GM23248 (cell line): ENCODE results near the gene ADAMTS17. TPM values are rescaled to one million over a fixed set of nuclear protein-coding genes. Genes with fewer than 3 reads are reported as not detected.

Source experiments
- DNase-seq: peaks from one replicate; pipeline ENCODE4 v3.0.0-alpha.2; 2015
- H2AFZ ChIP-seq: fragments of 200-600 bp; sonication (generic); 2 replicates; pipeline ENCODE4 v1.6.1; 2016; ENCODE audit warnings: antibody characterized with exemption
- H3F3A ChIP-seq: fragments of 200-600 bp; sonication (generic); 2 replicates; pipeline ENCODE4 v1.6.1; 2016; ENCODE audit warnings: mild to moderate bottlenecking, antibody characterized with exemption, mixed run types; ENCODE audit not compliant: insufficient read depth
- H3K27ac ChIP-seq: fragments of 200-600 bp; sonication (generic); 2 replicates; pipeline ENCODE4 v1.5.1; 2016; ENCODE audit warnings: mild to moderate bottlenecking
- H3K27me3 ChIP-seq: fragments of 200-600 bp; sonication (generic); replicated peaks from 2 replicates; pipeline ENCODE4 v1.6.1; 2016; ENCODE audit warnings: mild to moderate bottlenecking; ENCODE audit not compliant: insufficient read depth
- H3K36me3 ChIP-seq: fragments of 200-600 bp; sonication (generic); 2 replicates; pipeline ENCODE4 v1.6.1; 2016; ENCODE audit warnings: low read depth, mild to moderate bottlenecking
- H3K4me1 ChIP-seq: fragments of 200-600 bp; sonication (generic); 2 replicates; pipeline ENCODE4 v1.6.1; 2016; ENCODE audit warnings: mild to moderate bottlenecking; ENCODE audit not compliant: insufficient read depth
- H3K4me2 ChIP-seq: fragments of 200-600 bp; sonication (generic); one replicate; pipeline ENCODE4 v1.6.1; 2016; ENCODE audit warnings: mild to moderate bottlenecking; ENCODE audit not compliant: unreplicated experiment
- H3K4me3 ChIP-seq: fragments of 200-600 bp; sonication (generic); 2 replicates; pipeline ENCODE4 v1.5.1; 2016; ENCODE audit warnings: mild to moderate bottlenecking
- H3K79me2 ChIP-seq: fragments of 200-600 bp; sonication (generic); 2 replicates; pipeline ENCODE4 v1.6.1; 2016; ENCODE audit warnings: mild to moderate bottlenecking; ENCODE audit not compliant: insufficient read depth
- H3K9ac ChIP-seq: fragments of 200-600 bp; sonication (generic); 2 replicates; pipeline ENCODE4 v1.6.1; 2016; ENCODE audit warnings: mild to moderate bottlenecking
- H3K9me2 ChIP-seq: fragments of 200-600 bp; sonication (generic); 2 replicates; pipeline ENCODE4 v1.6.1; 2016; ENCODE audit warnings: mixed run types, mild to moderate bottlenecking, moderate library complexity; ENCODE audit not compliant: insufficient read depth
- H3K9me3 ChIP-seq: fragments of 200-600 bp; sonication (generic); one replicate; pipeline ENCODE4 v1.6.1; 2017; ENCODE audit warnings: low read depth
- H4K20me1 ChIP-seq: fragments of 200-600 bp; sonication (generic); 2 replicates; pipeline ENCODE4 v1.6.0; 2016; ENCODE audit not compliant: insufficient read depth
- EZH2 ChIP-seq: fragments of 200-600 bp; sonication (generic); IDR thresholded peaks from 2 replicates; pipeline ENCODE4 v1.6.1; 2018; ENCODE audit warnings: antibody characterized with exemption, mild to moderate bottlenecking; ENCODE audit not compliant: insufficient read depth, poor library complexity, severe bottlenecking
- EZH2phosphoT487 ChIP-seq: fragments of 200-600 bp; sonication (generic); IDR thresholded peaks from 2 replicates; pipeline ENCODE4 v1.6.1; 2018; ENCODE audit warnings: antibody characterized with exemption, moderate library complexity, mild to moderate bottlenecking, low read depth; ENCODE audit not compliant: insufficient read depth
- WGBS, 2 experiments: methylation state at CpG; one replicate each; pipeline ENCODE4 v1.1.6; 2015 to 2017; ENCODE audit warnings: low lambda C conversion rate in 2 of 2, low coverage in 1 of 2; ENCODE audit errors: missing lambda C conversion rate in 2 of 2; 5-methylcytosine and 5-hydroxymethylcytosine counted together
- in situ Hi-C: fragments of 300-500 bp; cut with MboI; formaldehyde crosslinking; loops from 2 replicates; pipeline ENCODE4 v1.15.0; 2020
- polyA plus RNA-seq: library from polyadenylated mRNA; unstranded; fragments of >200 nt; fragmentation: Nextera tagmentation; extraction: Ambion mirVana; gene quantifications from 2 replicates; pipeline ENCODE4 v1.2.1, GENCODE V29; 2016
- total RNA-seq: library from RNA; depleted of rRNA; stranded (reverse); fragments of >200 nt; shearing (Covaris generic); gene quantifications from 2 replicates; pipeline ENCODE4 v1.2.3, GENCODE V29; 2014

The ADAMTS17 gene
- total and polyA plus RNA-seq, 2 experiments from 2014 or later, result not detected

GRCh38 chr15:100204211-100204610 is 137.6 kb downstream of the ADAMTS17 start:
- Histone ChIP-seq H3K27ac (no peak overlapping the region), H3K4me1 (no peaks in the 10 kb centered on the region), H2AFZ (no peak overlapping the region), H3K4me3 (no peak overlapping the region), H4K20me1 (no peaks in the 10 kb centered on the region), H3K9me3 (no peaks in the 10 kb centered on the region), H3K36me3 (no peaks in the 10 kb centered on the region), H3K4me2 (no peak overlapping the region), H3K79me2 (no peaks in the 10 kb centered on the region), H3K9me2 (no peaks in the 10 kb centered on the region), H3K9ac (no peak overlapping the region), H3F3A (no peaks in the 10 kb centered on the region), H3K27me3 (no peaks in the 10 kb centered on the region)
- DNase-seq, result no peak
- TF ChIP-seq EZH2, result no peak
- 68 to 75% methylated on average over 1 of the region's 1 CpG for WGBS, 2 experiments
- in situ Hi-C loops, result no loop called here

- no peak for TF ChIP-seq EZH2
- TF ChIP-seq EZH2phosphoT487, result no peak
Observed at GRCh38 chr15:100202309-100202960, 139.3 kb downstream of the ADAMTS17 start.

GRCh38 chr15:100201376-100202280 is 140.1 kb downstream of the ADAMTS17 start:
- H3K27ac ChIP-seq, result no peak overlapping the region
- H3K4me1 ChIP-seq, result no peaks in the 10 kb centered on the region
- H3K4me2 ChIP-seq, result no peak overlapping the region
- H3F3A ChIP-seq, result no peaks in the 10 kb centered on the region
- in situ Hi-C loops, result no loop called here
- no peak for DNase-seq
- WGBS, 2 experiments, result 17 to 18% methylated on average over 18 of the region's 18 CpGs
- no peaks in the 10 kb centered on the region for H3K79me2 ChIP-seq
- H3K4me3 ChIP-seq, result no peak overlapping the region
- no peak for TF ChIP-seq EZH2phosphoT487
- TF ChIP-seq EZH2, result no peak
- H2AFZ ChIP-seq, result no peak overlapping the region
- no peaks in the 10 kb centered on the region for H4K20me1 ChIP-seq
- no peaks in the 10 kb centered on the region for H3K36me3 ChIP-seq
- no peaks in the 10 kb centered on the region for H3K27me3 ChIP-seq
- no peak overlapping the region for H3K9ac ChIP-seq
- H3K9me3 ChIP-seq, result no peaks in the 10 kb centered on the region
- no peaks in the 10 kb centered on the region for H3K9me2 ChIP-seq

More at GRCh38 chr15:100202309-100202960, 139.3 kb downstream of the ADAMTS17 start:
- Histone ChIP-seq H2AFZ (no peak overlapping the region), H3K36me3 (no peaks in the 10 kb centered on the region), H3K9ac (no peak overlapping the region), H3K27me3 (no peaks in the 10 kb centered on the region), H3K79me2 (no peaks in the 10 kb centered on the region), H3F3A (no peaks in the 10 kb centered on the region), H3K4me1 (no peaks in the 10 kb centered on the region), H3K9me2 (no peaks in the 10 kb centered on the region), H3K27ac (no peak overlapping the region), H3K4me3 (no peak overlapping the region), H4K20me1 (no peaks in the 10 kb centered on the region), H3K4me2 (no peak overlapping the region), H3K9me3 (no peaks in the 10 kb centered on the region)
- WGBS, 2 experiments, result 10 to 13% methylated on average over 5 of the region's 5 CpGs
- in situ Hi-C loops, result no loop called here
- DNase-seq, result no peak

GRCh38 chr15:100200287-100200880 is 141.4 kb downstream of the ADAMTS17 start:
- WGBS, 2 experiments, result 75 to 77% methylated on average over 20 to 22 of the region's 22 CpGs
- Histone ChIP-seq H3K79me2 (no peaks in the 10 kb centered on the region), H3K27me3 (no peaks in the 10 kb centered on the region), H4K20me1 (no peaks in the 10 kb centered on the region), H3F3A (no peaks in the 10 kb centered on the region), H3K9me2 (no peaks in the 10 kb centered on the region), H3K4me1 (no peaks in the 10 kb centered on the region), H3K27ac (no peak overlapping the region), H3K9ac (no peak overlapping the region), H3K36me3 (no peaks in the 10 kb centered on the region), H2AFZ (no peak overlapping the region), H3K4me3 (no peak overlapping the region), H3K4me2 (no peak overlapping the region), H3K9me3 (no peaks in the 10 kb centered on the region)
- in situ Hi-C loops, result no loop called here
- TF ChIP-seq EZH2, result no peak
- no peak for TF ChIP-seq EZH2phosphoT487
- DNase-seq, result no peak
